NCI-H2107 treated with DMSO at 0.1 percent for 48 hours (cell line): ENCODE data around the gene HRH1.
"Not testable (repeated sequence)": the region's sequence is repeated elsewhere in the genome, so short reads cannot be mapped to it uniquely, and the experiment has no call there.

ENCODE experiments used
- DNase-seq: peaks from one replicate; lab custom pipeline; 2025; ENCODE audit not compliant: unreplicated experiment; lab: John Stamatoyannopoulos, UW

The HRH1 gene

GRCh38 chr3:11140030-11140712 is 14.1 kb upstream of the HRH1 start:
- DNase-seq: no peak

DNA sequence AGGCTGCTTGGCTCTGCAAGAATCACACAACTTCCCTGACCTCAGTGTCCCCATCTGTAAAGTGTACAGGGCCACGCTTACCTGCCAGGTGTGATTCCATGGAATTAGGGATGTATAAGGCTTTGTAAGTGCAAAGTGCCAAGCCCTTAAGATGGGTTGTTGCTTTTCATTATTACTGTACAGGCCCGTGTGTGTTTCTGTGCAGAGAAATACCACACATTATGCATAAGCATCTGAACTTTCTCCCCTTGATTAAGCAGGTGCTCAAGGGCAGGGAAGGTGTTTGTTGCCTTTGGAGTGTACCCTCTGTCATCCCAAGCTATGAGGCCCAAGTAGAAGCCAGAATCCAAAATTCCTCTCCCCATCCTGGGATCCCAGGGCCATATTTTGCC is 13.6 kb upstream of the HRH1 start:
- DNase-seq: no peak

GRCh38 chr3:11143476-11143875 is 10.8 kb upstream of the HRH1 start:
- DNase-seq: no peak

GRCh38 chr3:11144996-11145395 is 9.3 kb upstream of the HRH1 start:
- no peak for DNase-seq

DNA sequence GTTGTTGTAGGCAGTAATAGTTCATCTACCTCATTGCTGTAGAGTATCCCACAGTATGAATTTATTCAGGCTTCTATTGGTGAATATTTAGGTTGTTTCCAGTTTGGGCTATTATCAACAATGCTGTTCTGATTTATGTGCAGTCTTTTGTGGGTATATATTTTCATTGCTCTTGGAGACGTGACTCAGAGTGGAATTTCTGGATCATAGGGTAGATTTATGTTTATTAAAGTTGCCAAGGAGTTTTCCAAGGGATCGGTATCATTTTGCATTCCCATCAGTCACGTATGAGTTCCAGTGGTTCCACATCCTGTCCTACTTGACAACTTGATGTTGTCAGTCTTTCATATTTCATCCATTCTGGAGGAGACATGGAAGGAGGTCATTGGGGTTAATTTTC is 8.4 kb upstream of the HRH1 start:
- no peak for DNase-seq

- no peak for DNase-seq
Observed at GRCh38 chr3:11146773-11147660, 7.3 kb upstream of the HRH1 start.

DNA sequence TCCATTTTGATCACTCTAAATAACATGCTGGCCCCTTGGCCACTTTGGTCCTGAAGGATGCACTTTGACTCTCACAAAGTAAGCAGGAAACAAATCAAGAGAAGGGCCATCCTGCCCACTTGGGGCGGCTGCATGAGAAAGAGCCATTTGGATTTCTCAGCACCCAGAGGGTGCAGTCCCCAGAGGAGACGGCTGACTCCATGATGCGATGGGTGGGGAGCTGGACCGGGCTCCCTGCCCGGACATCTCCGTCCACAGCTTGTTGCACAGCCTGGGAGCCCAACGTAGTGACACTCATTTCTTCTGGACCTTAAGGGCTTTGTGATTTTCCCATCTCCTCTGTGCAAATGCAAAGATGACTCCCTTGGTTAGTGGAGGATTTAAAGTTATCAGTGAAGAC is 4.0 kb upstream of the HRH1 start:
- DNase-seq: no peak

DNA sequence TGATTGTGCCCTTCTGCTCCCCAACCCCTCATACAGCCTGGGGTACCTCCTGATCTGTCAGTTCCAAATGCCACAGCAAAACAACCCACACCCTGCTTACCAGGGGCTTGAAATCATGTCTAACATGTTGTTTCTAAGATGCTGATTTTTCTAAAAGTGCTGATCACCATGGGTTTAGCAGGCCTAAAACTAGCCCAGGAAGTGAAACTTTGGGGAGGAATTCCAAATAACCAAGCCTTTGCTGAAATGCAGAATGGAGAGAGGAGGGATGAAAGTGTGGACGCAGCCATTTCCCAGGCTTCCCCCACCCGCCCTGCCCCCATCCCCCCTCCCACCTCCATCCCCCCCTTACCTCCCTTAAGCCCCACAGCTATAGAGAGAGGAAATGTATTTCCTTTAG is 2.0 kb upstream of the HRH1 start:
- DNase-seq: no peak

DNA sequence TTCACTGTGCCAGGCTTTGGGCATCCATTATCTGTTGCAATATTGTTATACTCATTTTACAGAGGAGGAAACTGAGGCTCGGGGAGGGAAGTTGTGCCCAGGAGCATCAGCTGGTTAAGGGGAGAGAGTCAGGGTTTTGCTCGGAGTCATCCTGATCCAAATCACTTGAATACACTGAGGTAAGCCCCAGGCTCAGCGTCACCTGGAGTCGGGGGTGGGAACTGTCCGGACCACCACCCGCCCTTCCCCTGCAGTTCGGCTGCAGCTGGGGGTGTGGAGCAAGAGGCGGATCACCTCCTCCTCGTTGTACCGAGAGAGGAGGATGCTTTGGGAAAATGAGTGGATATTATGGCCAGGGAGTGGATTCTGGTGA is 646 bp downstream of the HRH1 start:
- no peak for DNase-seq

- no peak for DNase-seq
Observed at GRCh38 chr3:11155341-11156025, 1.2 kb downstream of the HRH1 start.

DNA sequence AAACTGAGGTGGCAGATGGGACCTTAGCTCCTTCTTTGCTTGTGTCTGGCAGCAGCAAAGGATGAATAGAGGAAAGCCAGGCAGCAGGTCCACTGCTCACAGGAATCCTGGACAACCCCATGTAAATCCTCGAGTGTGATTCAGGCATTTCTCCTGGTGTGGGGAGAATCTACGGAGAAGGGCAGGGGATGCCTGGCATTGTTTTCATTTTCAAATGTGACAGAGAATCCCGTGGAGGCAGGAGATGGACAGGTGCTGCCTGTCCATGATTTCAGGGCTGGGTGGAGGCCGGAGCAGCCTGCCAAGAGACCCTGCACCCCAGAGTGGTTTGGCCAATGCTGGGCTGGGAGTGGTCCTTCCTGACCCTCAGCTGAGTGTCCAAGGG is 1.7 kb downstream of the HRH1 start:
- no peak for DNase-seq

DNA sequence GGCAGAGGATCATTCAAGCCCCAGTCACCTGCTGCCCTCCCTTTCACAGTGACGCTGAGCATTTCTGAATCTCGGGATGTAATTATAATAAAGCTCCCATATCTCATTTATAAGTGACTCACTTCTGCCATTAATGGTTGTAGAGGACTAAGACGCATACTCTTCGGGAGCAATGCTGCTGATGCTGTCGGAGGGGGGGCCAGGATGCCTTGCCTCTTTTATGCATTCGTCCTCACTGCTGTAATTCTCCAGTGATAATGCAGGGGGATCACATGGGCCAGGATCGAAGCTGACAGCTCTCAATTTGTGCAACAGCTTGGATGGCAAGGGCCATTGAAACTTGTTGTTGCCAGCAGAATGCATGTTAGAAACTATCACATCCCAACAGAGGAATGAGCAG is 3.1 kb downstream of the HRH1 start:
- DNase-seq: no peak

DNA sequence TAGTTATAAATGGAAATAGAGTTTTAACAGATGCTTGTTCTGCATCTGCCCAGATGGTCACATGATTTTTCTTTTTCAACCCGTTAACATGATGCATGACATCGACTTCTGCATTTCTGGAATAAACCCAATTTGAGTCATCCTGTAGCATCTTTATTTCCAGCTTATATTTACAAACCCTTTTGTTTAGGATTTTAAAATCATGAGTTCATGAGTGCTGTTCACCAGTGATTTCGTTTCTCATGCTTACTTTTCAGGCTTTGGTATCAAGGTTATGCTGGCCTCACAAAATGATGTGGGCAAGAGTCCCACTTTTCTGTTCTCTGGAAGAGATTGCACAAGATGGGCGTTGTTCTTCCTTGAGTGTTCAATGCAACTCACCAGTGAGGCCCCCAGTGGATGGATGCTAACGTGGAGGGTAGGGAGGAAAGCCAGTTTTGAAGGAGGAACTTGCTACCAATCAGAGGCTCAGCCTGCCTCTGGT is 5.2 kb downstream of the HRH1 start:
- DNase-seq: no peak

DNA sequence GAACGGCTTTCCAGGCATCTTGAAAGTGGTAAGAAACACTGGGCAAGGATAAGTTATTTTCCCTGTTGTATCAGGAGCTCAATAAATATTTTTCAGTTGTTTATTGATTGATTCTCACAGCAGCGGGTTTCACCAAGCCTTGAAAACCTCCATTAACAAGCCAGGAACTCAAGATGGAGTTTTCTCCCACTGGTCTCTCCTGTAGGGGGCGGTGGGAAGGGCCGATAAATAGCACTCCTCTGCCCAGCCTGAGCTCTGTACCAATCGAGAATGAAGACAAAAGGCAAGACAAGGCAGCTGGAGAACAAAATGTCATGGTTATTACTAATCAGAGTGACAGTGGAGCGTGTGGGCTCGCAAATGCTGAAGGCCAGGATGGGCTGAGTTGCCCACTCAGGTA is 7.4 kb downstream of the HRH1 start:
- DNase-seq: no peak

DNA sequence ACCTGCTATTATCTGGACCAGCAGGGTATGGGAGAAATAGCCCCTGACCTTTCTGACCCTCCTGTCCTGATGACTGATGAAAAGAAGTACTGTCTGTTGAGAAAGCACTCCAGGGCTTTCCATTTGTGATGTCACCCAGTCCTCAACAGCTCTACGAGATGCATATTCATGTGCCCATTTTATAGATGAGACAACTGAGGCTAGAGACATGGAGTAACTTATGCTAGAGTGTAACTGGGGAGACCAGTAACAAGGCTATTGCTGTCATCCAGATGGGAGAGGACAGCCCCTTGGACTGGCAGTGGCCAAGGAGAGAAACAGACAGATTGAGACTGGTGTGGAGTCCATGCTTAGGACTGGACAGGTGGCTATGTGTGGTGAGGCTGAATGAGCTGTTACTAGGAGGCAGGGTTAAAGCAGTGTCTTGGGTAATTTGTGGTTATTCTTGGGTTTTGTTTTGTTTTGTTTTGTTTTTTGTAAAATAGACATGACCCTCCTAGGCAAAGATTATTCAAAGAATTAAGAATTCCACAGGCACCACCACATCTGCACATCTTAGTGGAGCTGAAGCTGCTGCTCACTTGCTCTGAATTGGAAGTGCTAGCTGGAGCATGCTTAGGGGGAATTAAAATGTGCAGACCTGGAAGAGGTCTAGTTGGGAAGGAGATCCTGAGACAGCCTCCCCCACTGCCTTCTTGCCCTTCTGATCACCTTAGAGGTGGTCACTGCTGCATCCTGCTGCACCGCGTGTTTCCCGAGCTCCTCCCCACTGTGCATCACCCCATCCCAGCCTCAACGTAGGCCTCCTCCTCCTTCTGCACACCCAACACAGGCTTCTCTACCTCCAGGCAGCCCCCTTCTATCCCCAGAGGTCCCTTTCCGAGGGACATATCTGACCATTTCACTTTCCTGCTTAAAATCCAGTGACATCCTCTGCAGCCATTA is 8.4 kb downstream of the HRH1 start:
- no peak for DNase-seq

GRCh38 chr3:11164607-11165006 is 10.3 kb downstream of the HRH1 start:
- no peak for DNase-seq

GRCh38 chr3:11165476-11165875 is 11.2 kb downstream of the HRH1 start:
- DNase-seq: no peak

DNA sequence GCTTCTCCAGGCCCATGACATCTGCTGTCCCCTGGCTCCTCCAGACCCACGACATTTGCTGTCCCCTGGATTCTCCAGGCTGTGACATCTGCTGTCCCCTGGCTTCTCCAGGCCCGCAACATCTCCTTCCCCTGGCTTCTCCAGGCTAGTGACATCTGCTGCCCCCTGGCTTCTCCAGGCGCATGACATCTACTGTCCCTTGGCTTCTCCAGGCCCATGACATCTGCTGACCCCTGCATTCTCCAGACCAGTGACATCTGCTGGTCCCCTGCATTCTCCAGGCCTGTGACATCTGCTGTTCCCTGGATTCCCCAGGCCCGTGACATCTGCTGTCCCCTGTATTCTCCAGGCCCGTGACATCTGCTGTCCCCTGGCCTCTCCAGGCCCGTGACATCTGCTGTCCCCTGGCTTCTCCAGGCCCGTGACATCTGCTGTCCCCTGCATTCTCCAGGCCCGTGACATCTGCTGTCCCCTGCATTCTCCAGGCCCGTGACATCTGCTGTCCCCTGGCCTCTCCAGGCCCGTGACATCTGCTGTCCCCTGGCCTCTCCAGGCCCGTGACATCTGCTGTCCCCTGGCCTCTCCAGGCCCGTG is 12.6 kb downstream of the HRH1 start:
- not testable (repeated sequence) for DNase-seq

GRCh38 chr3:11167590-11167989 is 13.3 kb downstream of the HRH1 start:
- DNase-seq: no peak

- no peak for DNase-seq
Observed at GRCh38 chr3:11168406-11168805, 14.1 kb downstream of the HRH1 start.
